Activated naive CD4-positive, alpha-beta T cell treated with anti-CD3 and anti-CD28 coated beads, Interleukin-2, amount 10 ng/mL, durations not matched to agents 7 days and 5 days (primary cell): ENCODE measurements around the gene DES.
A peak's percentile ranks its signal among the peaks of the same experiment; 100 is the strongest.

Experiments used
- CTCF ChIA-PET: fragments of 350-600 bp; sonication (Branson Sonifier 250); formaldehyde crosslinking; loops from one replicate; lab custom pipeline; 2021; ENCODE audit warnings: antibody characterized with exemption; lab: Charles Lee
- DNase-seq: peaks from one replicate; pipeline ENCODE4 v3.0.0-alpha.2; 2020
- H3K27ac Mint-ChIP-seq: one replicate; pipeline ENCODE4 v1.8.0; 2021; ENCODE audit warnings: mild to moderate bottlenecking, moderate library complexity, mixed read lengths
- H3K27me3 Mint-ChIP-seq: one replicate; pipeline ENCODE4 v1.8.0; 2021; ENCODE audit warnings: mild to moderate bottlenecking, mixed read lengths
- H3K36me3 Mint-ChIP-seq: one replicate; pipeline ENCODE4 v1.8.0; 2021; ENCODE audit warnings: mixed read lengths
- H3K4me1 Mint-ChIP-seq: one replicate; pipeline ENCODE4 v1.8.0; 2021; ENCODE audit warnings: mixed read lengths
- H3K4me3 Mint-ChIP-seq: one replicate; pipeline ENCODE4 v1.8.0; 2021; ENCODE audit warnings: mild to moderate bottlenecking, moderate library complexity, mixed read lengths
- H3K9me3 Mint-ChIP-seq: one replicate; pipeline ENCODE4 v1.8.0; 2021; ENCODE audit warnings: mixed read lengths

Gene DES

GRCh38 chr2:219418155-219419011 is at the start of gene DES:
DES (plus strand) TSS chr2:219418377; CDS start chr2:219418463, 86 bp downstream.
- peaks cover 4% of the 10 kb centered on the region for H3K4me1 Mint-ChIP-seq
- H3K9me3 Mint-ChIP-seq: no peaks in the 10 kb centered on the region
- no peak within 1 kb of the TSS for H3K4me3 Mint-ChIP-seq
- no peaks in the 10 kb centered on the region for H3K36me3 Mint-ChIP-seq
- no peak for DNase-seq
- peaks cover 80% of the 10 kb centered on the region for H3K27me3 Mint-ChIP-seq
- H3K27ac Mint-ChIP-seq: no peak within 1 kb of the TSS
- CTCF ChIA-PET: interaction anchor here (1.1 kb wide), 1 partner anchor 112 kb away, joined by 3 read pairs; no protein-coding TSS in a partner anchor

- H3K27me3 Mint-ChIP-seq: no peaks in the 10 kb centered on the region
- no peaks in the 10 kb centered on the region for H3K9me3 Mint-ChIP-seq
- no peak overlapping the region for H3K4me3 Mint-ChIP-seq
- no peaks in the 10 kb centered on the region for H3K4me1 Mint-ChIP-seq
- H3K27ac Mint-ChIP-seq: no peak overlapping the region
- no peak for DNase-seq
- H3K36me3 Mint-ChIP-seq: peaks cover 5% of the 10 kb centered on the region
- CTCF ChIA-PET: no interaction called here
Measured at GRCh38 chr2:219368690-219369191, 49.4 kb upstream of the DES start.

GRCh38 chr2:219369447-219369861 is 48.7 kb upstream of the DES start:
- no peaks in the 10 kb centered on the region for H3K4me1 Mint-ChIP-seq
- no peak overlapping the region for H3K27ac Mint-ChIP-seq
- no peak overlapping the region for H3K4me3 Mint-ChIP-seq
- CTCF ChIA-PET: no interaction called here
- DNase-seq: no peak
- no peaks in the 10 kb centered on the region for H3K9me3 Mint-ChIP-seq
- no peaks in the 10 kb centered on the region for H3K27me3 Mint-ChIP-seq
- peaks cover 12% of the 10 kb centered on the region for H3K36me3 Mint-ChIP-seq

GRCh38 chr2:219378163-219378851 is 39.9 kb upstream of the DES start:
- CTCF ChIA-PET: interaction anchor here (1.6 kb wide), 1 partner anchor 13 kb away, joined by 4 read pairs; no protein-coding TSS in a partner anchor
- Mint-ChIP-seq H3K36me3 (peaks cover 20% of the 10 kb centered on the region), H3K27ac (no peak overlapping the region), H3K4me1 (no peaks in the 10 kb centered on the region), H3K27me3 (no peaks in the 10 kb centered on the region), H3K4me3 (no peak overlapping the region), H3K9me3 (no peaks in the 10 kb centered on the region)
- no peak for DNase-seq

GRCh38 chr2:219380926-219381325 is 37.3 kb upstream of the DES start:
- Mint-ChIP-seq H3K9me3 (no peaks in the 10 kb centered on the region), H3K27me3 (no peaks in the 10 kb centered on the region), H3K36me3 (peaks cover 26% of the 10 kb centered on the region), H3K27ac (no peak overlapping the region), H3K4me1 (peaks cover 2% of the 10 kb centered on the region), H3K4me3 (no peak overlapping the region)
- CTCF ChIA-PET: interaction anchor here (1.5 kb wide), 1 partner anchor 29 kb away, joined by 4 read pairs; no protein-coding TSS in a partner anchor
- DNase-seq: no peak

GRCh38 chr2:219381448-219381847 is 36.7 kb upstream of the DES start:
- DNase-seq: no peak
- no peaks in the 10 kb centered on the region for H3K9me3 Mint-ChIP-seq
- H3K4me1 Mint-ChIP-seq: peaks cover 6% of the 10 kb centered on the region
- CTCF ChIA-PET: interaction anchor here (1.5 kb wide), 1 partner anchor 30 kb away, joined by 4 read pairs; no protein-coding TSS in a partner anchor
- H3K4me3 Mint-ChIP-seq: no peak overlapping the region
- H3K36me3 Mint-ChIP-seq: peaks cover 29% of the 10 kb centered on the region
- H3K27ac Mint-ChIP-seq: no peak overlapping the region
- H3K27me3 Mint-ChIP-seq: no peaks in the 10 kb centered on the region

- no peak for DNase-seq
- no peak overlapping the region for H3K4me3 Mint-ChIP-seq
- H3K9me3 Mint-ChIP-seq: no peaks in the 10 kb centered on the region
- no peaks in the 10 kb centered on the region for H3K27me3 Mint-ChIP-seq
- peaks cover 34% of the 10 kb centered on the region for H3K36me3 Mint-ChIP-seq
- H3K27ac Mint-ChIP-seq: peak overlapping the region; percentile 62
- peaks cover 21% of the 10 kb centered on the region for H3K4me1 Mint-ChIP-seq
- CTCF ChIA-PET: no interaction called here
Measured at GRCh38 chr2:219384083-219384713, 34.0 kb upstream of the DES start.

- peaks cover 34% of the 10 kb centered on the region for H3K36me3 Mint-ChIP-seq
- H3K27ac Mint-ChIP-seq: no peak overlapping the region
- no peak overlapping the region for H3K4me3 Mint-ChIP-seq
- no peaks in the 10 kb centered on the region for H3K27me3 Mint-ChIP-seq
- H3K4me1 Mint-ChIP-seq: peaks cover 21% of the 10 kb centered on the region
- DNase-seq: no peak
- CTCF ChIA-PET: no interaction called here
- H3K9me3 Mint-ChIP-seq: no peaks in the 10 kb centered on the region
Measured at GRCh38 chr2:219384859-219385258, 33.3 kb upstream of the DES start.

GRCh38 chr2:219385958-219386520 is 32.1 kb upstream of the DES start:
- H3K4me1 Mint-ChIP-seq: peaks cover 21% of the 10 kb centered on the region

GRCh38 chr2:219386532-219387280 is 31.5 kb upstream of the DES start:
- H3K4me1 Mint-ChIP-seq: peaks cover 21% of the 10 kb centered on the region
- DNase-seq: no peak

More at GRCh38 chr2:219385958-219386520, 32.1 kb upstream of the DES start:
- CTCF ChIA-PET: no interaction called here
- no peaks in the 10 kb centered on the region for H3K9me3 Mint-ChIP-seq
- H3K4me3 Mint-ChIP-seq: peak overlapping the region; percentile 96
- peaks cover 3% of the 10 kb centered on the region for H3K27me3 Mint-ChIP-seq
- H3K36me3 Mint-ChIP-seq: peaks cover 34% of the 10 kb centered on the region
- DNase-seq: no peak
- peak overlapping the region; percentile 96 for H3K27ac Mint-ChIP-seq

GRCh38 chr2:219387306-219388120 is 30.7 kb upstream of the DES start, which contains the start of gene DNPEP:
DNPEP (minus strand) TSS chr2:219387912; CDS start chr2:219387794, 118 bp downstream.
- Mint-ChIP-seq H3K4me3 (peak within 1 kb of the TSS; percentile 96), H3K36me3 (peaks cover 32% of the 10 kb centered on the region), H3K4me1 (peaks cover 21% of the 10 kb centered on the region), H3K27ac (peak within 1 kb of the TSS; percentile 96), H3K9me3 (no peaks in the 10 kb centered on the region), H3K27me3 (peaks cover 9% of the 10 kb centered on the region)
- CTCF ChIA-PET: interaction anchor here (0.9 to 1.6 kb wide), 2 partner anchors 21 to 84 kb away, joined by 3 read pairs; no protein-coding TSS in a partner anchor
- peak; percentile 92 for DNase-seq

More at GRCh38 chr2:219386532-219387280, 31.5 kb upstream of the DES start:
- Mint-ChIP-seq H3K36me3 (peaks cover 34% of the 10 kb centered on the region), H3K27ac (peak overlapping the region; percentile 96), H3K9me3 (no peaks in the 10 kb centered on the region), H3K4me3 (peak overlapping the region; percentile 96), H3K27me3 (peaks cover 6% of the 10 kb centered on the region)
- CTCF ChIA-PET: interaction anchor here (0.5 to 1.6 kb wide), 2 partner anchors 66 to 84 kb away, joined by 3 read pairs; no protein-coding TSS in a partner anchor
